Liver (tissue), 3 donors: Measurements from ENCODE around the gene ZW10.

ENCODE experiments used
- CTCF ChIP-seq: fragments of 150-350 bp; IDR thresholded peaks from 2 replicates; pipeline ENCODE4 v1.5.1; 2017; ENCODE audit warnings: improper control_type of control experiment, low read depth, low read length; ENCODE audit not compliant: missing input control
- SP1 ChIP-seq: IDR thresholded peaks from 2 replicates; pipeline ENCODE4 v1.6.1; 2018; ENCODE audit warnings: antibody characterized with exemption, mild to moderate bottlenecking
- TF ChIP-seq, protein P1 (sequence below): IDR thresholded peaks from 2 replicates; pipeline ENCODE4 v1.6.1; 2016; ENCODE audit warnings: antibody characterized with exemption, mild to moderate bottlenecking
- donor health status: healthy.
- donor health status: healthy.

DNA sequence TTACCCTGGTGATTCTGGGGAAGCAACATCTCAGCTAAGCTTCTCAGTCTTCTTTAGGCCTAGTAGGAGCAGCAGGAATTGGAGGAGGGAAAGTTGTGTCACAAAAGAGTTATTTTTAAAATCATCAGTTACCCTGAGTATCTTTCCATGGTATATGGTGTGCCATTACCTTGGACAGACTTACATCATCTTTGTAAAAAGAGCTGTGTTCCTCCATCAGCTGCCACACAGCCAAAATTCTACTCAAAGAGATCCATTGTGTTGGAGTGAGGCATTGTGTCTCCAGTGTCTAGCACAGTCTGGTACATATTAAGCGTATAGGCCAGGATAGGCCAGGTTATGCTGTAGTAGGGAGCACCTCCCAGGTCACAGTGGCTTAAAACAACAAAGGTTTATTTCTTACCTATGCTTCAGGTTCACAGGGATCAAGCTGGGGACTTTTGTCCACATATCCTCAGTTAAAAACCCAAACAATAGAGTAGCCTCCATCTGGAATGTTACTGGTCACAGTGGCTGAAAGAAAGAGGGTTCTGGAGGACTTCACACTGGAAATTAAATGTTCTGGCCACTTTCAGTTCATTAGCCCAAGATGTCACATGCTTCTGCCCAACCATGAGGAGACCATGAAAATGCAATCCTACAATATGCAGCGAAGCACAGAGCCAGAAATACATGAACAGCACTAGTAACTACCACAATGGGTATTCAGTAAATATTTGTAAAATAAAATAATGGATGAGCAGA lies 57.4 kb downstream of the ZW10 start:
- TF ChIP-seq CTCF: no peak
- TF ChIP-seq SP1: no peak
- TF ChIP-seq, protein P1, sequence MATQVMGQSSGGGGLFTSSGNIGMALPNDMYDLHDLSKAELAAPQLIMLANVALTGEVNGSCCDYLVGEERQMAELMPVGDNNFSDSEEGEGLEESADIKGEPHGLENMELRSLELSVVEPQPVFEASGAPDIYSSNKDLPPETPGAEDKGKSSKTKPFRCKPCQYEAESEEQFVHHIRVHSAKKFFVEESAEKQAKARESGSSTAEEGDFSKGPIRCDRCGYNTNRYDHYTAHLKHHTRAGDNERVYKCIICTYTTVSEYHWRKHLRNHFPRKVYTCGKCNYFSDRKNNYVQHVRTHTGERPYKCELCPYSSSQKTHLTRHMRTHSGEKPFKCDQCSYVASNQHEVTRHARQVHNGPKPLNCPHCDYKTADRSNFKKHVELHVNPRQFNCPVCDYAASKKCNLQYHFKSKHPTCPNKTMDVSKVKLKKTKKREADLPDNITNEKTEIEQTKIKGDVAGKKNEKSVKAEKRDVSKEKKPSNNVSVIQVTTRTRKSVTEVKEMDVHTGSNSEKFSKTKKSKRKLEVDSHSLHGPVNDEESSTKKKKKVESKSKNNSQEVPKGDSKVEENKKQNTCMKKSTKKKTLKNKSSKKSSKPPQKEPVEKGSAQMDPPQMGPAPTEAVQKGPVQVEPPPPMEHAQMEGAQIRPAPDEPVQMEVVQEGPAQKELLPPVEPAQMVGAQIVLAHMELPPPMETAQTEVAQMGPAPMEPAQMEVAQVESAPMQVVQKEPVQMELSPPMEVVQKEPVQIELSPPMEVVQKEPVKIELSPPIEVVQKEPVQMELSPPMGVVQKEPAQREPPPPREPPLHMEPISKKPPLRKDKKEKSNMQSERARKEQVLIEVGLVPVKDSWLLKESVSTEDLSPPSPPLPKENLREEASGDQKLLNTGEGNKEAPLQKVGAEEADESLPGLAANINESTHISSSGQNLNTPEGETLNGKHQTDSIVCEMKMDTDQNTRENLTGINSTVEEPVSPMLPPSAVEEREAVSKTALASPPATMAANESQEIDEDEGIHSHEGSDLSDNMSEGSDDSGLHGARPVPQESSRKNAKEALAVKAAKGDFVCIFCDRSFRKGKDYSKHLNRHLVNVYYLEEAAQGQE: no peak
